Cardiac muscle cell (in vitro differentiated cells and primary cell): ENCODE measurements around the gene RASA1. TPM values are rescaled to one million over a fixed set of nuclear protein-coding genes. Genes with fewer than 3 reads are reported as not detected.

Experiments
- DNase-seq, 2 donors: peaks; one replicate each; pipeline versions ENCODE4 v3.0.0 to v3.0.0-alpha.2; 2010 to 2017; ENCODE audit warnings: low read depth in 1 of 2, low spot score in 1 of 2
- H3K27ac ChIP-seq: fragments of 200-600 bp; sonication (generic); 2 replicates; pipeline ENCODE4 v1.5.1; 2016
- H3K27me3 ChIP-seq: fragments of 200-600 bp; sonication (generic); 2 replicates; pipeline ENCODE4 v1.6.0; 2016; ENCODE audit warnings: control low read depth
- H3K36me3 ChIP-seq: fragments of 200-600 bp; sonication (generic); 2 replicates; pipeline ENCODE4 v1.5.1; 2016; ENCODE audit warnings: control low read depth
- H3K4me1 ChIP-seq: fragments of 200-600 bp; sonication (generic); 2 replicates; pipeline ENCODE4 v1.8.1; 2017; ENCODE audit warnings: low read depth, mild to moderate bottlenecking, mixed run types
- H3K4me3 ChIP-seq: fragments of 200-600 bp; sonication (generic); 2 replicates; pipeline ENCODE4 v1.5.1; 2016; ENCODE audit warnings: mild to moderate bottlenecking
- H3K9me3 ChIP-seq: fragments of 200-600 bp; sonication (generic); 2 replicates; pipeline ENCODE4 v1.5.1; 2017; ENCODE audit warnings: low read depth, mild to moderate bottlenecking, control low read depth
- polyA plus RNA-seq: library from polyadenylated mRNA; unstranded; fragments of >200 nt; fragmentation: Nextera tagmentation; extraction: Ambion mirVana; gene quantifications from 2 replicates; pipeline ENCODE4 v1.2.1, GENCODE V29; 2016
- total RNA-seq: library from RNA; depleted of rRNA; stranded (reverse); fragments of >200 nt; gene quantifications from 2 replicates; pipeline ENCODE4 v1.2.3, GENCODE V29; 2016
- TF ChIP-seq, protein P1 (sequence below): IDR thresholded peaks from 2 replicates; pipeline ENCODE4 v1.5.1; 2012; ENCODE audit warnings: low read depth, mild to moderate bottlenecking, low read length

The RASA1 gene
- total and polyA plus RNA-seq, 2 experiments from 2014 or later = 16.1 to 27.0 TPM

GRCh38 chr5:87242242-87242641 is 25.4 kb upstream of the RASA1 start:
- no peak overlapping the region for H3K4me3 ChIP-seq
- H3K36me3 ChIP-seq = no peaks in the 10 kb centered on the region
- no peaks in the 10 kb centered on the region for H3K4me1 ChIP-seq
- no peaks in the 10 kb centered on the region for H3K27me3 ChIP-seq
- no peaks in the 10 kb centered on the region for H3K9me3 ChIP-seq
- DNase-seq = no peak
- no peak overlapping the region for H3K27ac ChIP-seq
- TF ChIP-seq, protein P1, sequence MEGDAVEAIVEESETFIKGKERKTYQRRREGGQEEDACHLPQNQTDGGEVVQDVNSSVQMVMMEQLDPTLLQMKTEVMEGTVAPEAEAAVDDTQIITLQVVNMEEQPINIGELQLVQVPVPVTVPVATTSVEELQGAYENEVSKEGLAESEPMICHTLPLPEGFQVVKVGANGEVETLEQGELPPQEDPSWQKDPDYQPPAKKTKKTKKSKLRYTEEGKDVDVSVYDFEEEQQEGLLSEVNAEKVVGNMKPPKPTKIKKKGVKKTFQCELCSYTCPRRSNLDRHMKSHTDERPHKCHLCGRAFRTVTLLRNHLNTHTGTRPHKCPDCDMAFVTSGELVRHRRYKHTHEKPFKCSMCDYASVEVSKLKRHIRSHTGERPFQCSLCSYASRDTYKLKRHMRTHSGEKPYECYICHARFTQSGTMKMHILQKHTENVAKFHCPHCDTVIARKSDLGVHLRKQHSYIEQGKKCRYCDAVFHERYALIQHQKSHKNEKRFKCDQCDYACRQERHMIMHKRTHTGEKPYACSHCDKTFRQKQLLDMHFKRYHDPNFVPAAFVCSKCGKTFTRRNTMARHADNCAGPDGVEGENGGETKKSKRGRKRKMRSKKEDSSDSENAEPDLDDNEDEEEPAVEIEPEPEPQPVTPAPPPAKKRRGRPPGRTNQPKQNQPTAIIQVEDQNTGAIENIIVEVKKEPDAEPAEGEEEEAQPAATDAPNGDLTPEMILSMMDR = no peak

DNA sequence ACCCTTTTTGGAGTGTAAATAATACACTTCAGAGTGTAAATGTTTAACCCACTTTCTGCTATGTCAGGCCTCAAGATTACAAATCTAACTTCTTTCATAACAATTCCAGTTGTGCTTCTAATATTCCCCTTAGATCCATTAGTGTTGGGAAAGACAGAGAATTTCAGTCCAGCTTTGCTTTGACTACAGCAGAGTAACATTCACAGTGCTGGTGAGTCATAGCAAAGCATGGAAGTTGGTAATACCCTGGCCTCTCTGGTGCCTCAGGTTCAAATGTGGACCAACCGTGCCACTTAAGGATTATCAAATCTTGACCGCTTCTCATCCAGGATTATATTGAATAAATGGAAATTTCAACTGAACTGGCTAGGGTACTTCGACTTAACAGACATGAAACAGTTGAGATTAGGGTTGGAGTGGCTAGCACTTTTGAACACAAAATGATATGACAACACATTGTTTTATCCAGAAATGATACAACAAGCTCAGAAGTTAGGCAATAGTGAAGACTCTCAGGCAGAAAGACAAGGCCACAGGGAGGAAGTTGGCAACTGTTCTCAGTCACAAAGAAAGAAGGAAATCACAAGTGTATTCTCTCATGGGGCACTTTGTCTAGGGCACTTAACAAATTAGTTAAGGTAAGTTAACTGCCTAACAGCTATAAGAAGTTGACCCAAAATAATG is 24.4 kb upstream of the RASA1 start:
- Histone ChIP-seq H3K27ac (no peak overlapping the region), H3K36me3 (no peaks in the 10 kb centered on the region), H3K4me3 (no peak overlapping the region), H3K27me3 (no peaks in the 10 kb centered on the region), H3K4me1 (no peaks in the 10 kb centered on the region), H3K9me3 (no peaks in the 10 kb centered on the region)
- peak in 1 of 2 donors; percentile 77 for DNase-seq
- TF ChIP-seq, protein P1 = no peak

DNA sequence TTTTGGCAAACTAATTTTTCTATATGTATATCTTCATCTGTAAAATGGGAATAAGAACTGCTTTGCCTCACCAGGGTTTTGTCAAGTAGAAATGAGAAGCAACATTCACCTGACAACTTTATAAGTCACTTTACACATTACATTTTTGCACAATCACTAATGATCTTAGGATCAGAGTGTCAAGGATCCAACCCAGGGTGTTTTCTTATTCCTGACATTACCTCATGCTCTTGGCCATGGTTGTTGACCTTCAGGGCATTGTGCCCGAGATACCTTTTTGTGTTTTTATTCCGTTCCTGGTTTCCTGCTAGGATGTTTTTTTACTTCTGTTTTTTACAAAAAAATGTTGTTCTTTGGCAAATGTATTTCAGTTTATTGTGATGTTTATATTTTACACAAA is 22.2 kb upstream of the RASA1 start:
- no peaks in the 10 kb centered on the region for H3K4me1 ChIP-seq
- no peaks in the 10 kb centered on the region for H3K9me3 ChIP-seq
- no peak overlapping the region for H3K4me3 ChIP-seq
- H3K27ac ChIP-seq = no peak overlapping the region
- TF ChIP-seq, protein P1 = no peak
- H3K27me3 ChIP-seq = no peaks in the 10 kb centered on the region
- DNase-seq = no peak
- no peaks in the 10 kb centered on the region for H3K36me3 ChIP-seq

DNA sequence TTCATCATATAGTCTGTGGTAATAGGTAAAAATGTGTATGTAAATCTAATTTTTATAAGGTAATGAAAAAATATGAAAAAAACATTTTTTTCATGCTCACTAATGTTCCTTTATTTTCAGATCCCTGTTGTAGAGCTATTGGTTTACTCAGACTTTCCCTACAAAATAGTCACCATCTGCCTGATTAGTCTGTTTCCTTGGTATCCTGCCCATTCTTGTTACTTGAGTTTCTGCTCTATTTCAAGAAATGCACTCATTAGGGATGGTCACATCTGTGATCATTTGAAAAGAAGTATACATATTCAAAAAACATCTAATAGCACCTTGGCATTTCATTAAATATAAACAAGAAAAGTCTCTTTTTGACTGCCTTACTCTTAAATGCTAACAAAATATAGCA is 21.6 kb upstream of the RASA1 start:
- Histone ChIP-seq H3K4me3 (no peak overlapping the region), H3K36me3 (no peaks in the 10 kb centered on the region), H3K4me1 (no peaks in the 10 kb centered on the region), H3K9me3 (no peaks in the 10 kb centered on the region), H3K27me3 (no peaks in the 10 kb centered on the region), H3K27ac (no peak overlapping the region)
- TF ChIP-seq, protein P1 = no peak
- DNase-seq = no peak

DNA sequence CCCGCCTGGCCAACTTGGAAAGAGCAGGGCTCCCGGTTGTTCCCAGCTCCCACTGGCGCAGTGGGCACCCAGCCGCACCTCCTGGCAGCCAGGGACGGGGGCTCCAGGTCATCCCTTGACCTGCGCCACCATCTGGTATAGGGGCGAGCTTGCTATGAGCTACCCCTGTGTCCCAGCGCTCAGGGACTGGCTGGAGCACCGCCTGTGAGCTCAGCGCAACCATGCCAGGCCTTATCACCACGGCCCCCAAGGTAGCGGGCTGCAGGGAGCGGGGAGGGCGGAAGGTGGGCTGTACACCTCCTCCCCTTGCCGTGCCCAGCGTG is 15.4 kb upstream of the RASA1 start:
- no peaks in the 10 kb centered on the region for H3K36me3 ChIP-seq
- no peaks in the 10 kb centered on the region for H3K27me3 ChIP-seq
- DNase-seq = no peak
- TF ChIP-seq, protein P1 = no peak
- no peak overlapping the region for H3K27ac ChIP-seq
- no peaks in the 10 kb centered on the region for H3K4me1 ChIP-seq
- H3K4me3 ChIP-seq = no peak overlapping the region
- no peaks in the 10 kb centered on the region for H3K9me3 ChIP-seq
